ENCODE data around the gene EFCAB13.
"Not testable (repeated sequence)": the region's sequence is repeated elsewhere in the genome, so short reads cannot be mapped to it uniquely, and the experiment has no call there.

The EFCAB13 gene

GRCh38 chr17:47425233-47425632 is 101.5 kb downstream of the EFCAB13 start:
- H3K36me3 ChIP-seq (ENCODE audit: control insufficient read depth, insufficient read depth, low read length); H3K4me1 ChIP-seq (ENCODE audit: control insufficient read depth, insufficient read depth, low read length); H3K27me3 ChIP-seq (ENCODE audit: control insufficient read depth, insufficient read depth, low read length); H3K27ac ChIP-seq (ENCODE audit: low read depth, low read length); H3K4me3 ChIP-seq (ENCODE audit: low read length); H3K9ac ChIP-seq (ENCODE audit: low read length): not testable (repeated sequence)

GRCh38 chr17:47425887-47426635 is 102.3 kb downstream of the EFCAB13 start:
- not testable (repeated sequence) for H3K4me1 ChIP-seq (ENCODE audit: control insufficient read depth, insufficient read depth, low read length); H3K27me3 ChIP-seq (ENCODE audit: control insufficient read depth, insufficient read depth, low read length); H3K9ac ChIP-seq (ENCODE audit: low read length); H3K4me3 ChIP-seq (ENCODE audit: low read length); H3K36me3 ChIP-seq (ENCODE audit: control insufficient read depth, insufficient read depth, low read length); H3K27ac ChIP-seq (ENCODE audit: low read depth, low read length)

GRCh38 chr17:47427985-47428384 is 104.2 kb downstream of the EFCAB13 start:
- H3K36me3 ChIP-seq (ENCODE audit: control insufficient read depth, insufficient read depth, low read length): no peaks in the 10 kb centered on the region
- no peak overlapping the region for H3K4me3 ChIP-seq (ENCODE audit: low read length)
- no peak overlapping the region for H3K9ac ChIP-seq (ENCODE audit: low read length)
- no peaks in the 10 kb centered on the region for H3K4me1 ChIP-seq (ENCODE audit: control insufficient read depth, insufficient read depth, low read length)
- H3K27me3 ChIP-seq (ENCODE audit: control insufficient read depth, insufficient read depth, low read length): no peaks in the 10 kb centered on the region
- H3K27ac ChIP-seq (ENCODE audit: low read depth, low read length): no peak overlapping the region

- H3K27ac ChIP-seq (ENCODE audit: low read depth, low read length); H3K9ac ChIP-seq (ENCODE audit: low read length); H3K27me3 ChIP-seq (ENCODE audit: control insufficient read depth, insufficient read depth, low read length); H3K4me1 ChIP-seq (ENCODE audit: control insufficient read depth, insufficient read depth, low read length); H3K4me3 ChIP-seq (ENCODE audit: low read length); H3K36me3 ChIP-seq (ENCODE audit: control insufficient read depth, insufficient read depth, low read length): not testable (repeated sequence)
Measured at GRCh38 chr17:47432240-47432639, 108.5 kb downstream of the EFCAB13 start.

GRCh38 chr17:47465165-47465564 is 141.4 kb downstream of the EFCAB13 start:
- H3K9ac ChIP-seq (ENCODE audit: low read length): no peak overlapping the region

GRCh38 chr17:47466976-47467375 is 143.2 kb downstream of the EFCAB13 start:
- H3K27ac ChIP-seq (ENCODE audit: low read depth, low read length); H3K9ac ChIP-seq (ENCODE audit: low read length); H3K4me3 ChIP-seq (ENCODE audit: low read length); H3K36me3 ChIP-seq (ENCODE audit: control insufficient read depth, insufficient read depth, low read length); H3K4me1 ChIP-seq (ENCODE audit: control insufficient read depth, insufficient read depth, low read length); H3K27me3 ChIP-seq (ENCODE audit: control insufficient read depth, insufficient read depth, low read length): not testable (repeated sequence)

More at GRCh38 chr17:47465165-47465564, 141.4 kb downstream of the EFCAB13 start:
- H3K27ac ChIP-seq (ENCODE audit: low read depth, low read length): no peak overlapping the region
- H3K4me3 ChIP-seq (ENCODE audit: low read length): no peak overlapping the region
- no peaks in the 10 kb centered on the region for H3K27me3 ChIP-seq (ENCODE audit: control insufficient read depth, insufficient read depth, low read length)
- H3K36me3 ChIP-seq (ENCODE audit: control insufficient read depth, insufficient read depth, low read length): no peaks in the 10 kb centered on the region
- H3K4me1 ChIP-seq (ENCODE audit: control insufficient read depth, insufficient read depth, low read length): no peaks in the 10 kb centered on the region

GRCh38 chr17:47470836-47471235 is 147.1 kb downstream of the EFCAB13 start:
- H3K9ac ChIP-seq (ENCODE audit: low read length): no peak overlapping the region
- H3K27ac ChIP-seq (ENCODE audit: low read depth, low read length): no peak overlapping the region
- no peaks in the 10 kb centered on the region for H3K36me3 ChIP-seq (ENCODE audit: control insufficient read depth, insufficient read depth, low read length)

GRCh38 chr17:47472073-47472472 is 148.3 kb downstream of the EFCAB13 start:
- H3K4me1 ChIP-seq (ENCODE audit: control insufficient read depth, insufficient read depth, low read length); H3K4me3 ChIP-seq (ENCODE audit: low read length); H3K9ac ChIP-seq (ENCODE audit: low read length); H3K27me3 ChIP-seq (ENCODE audit: control insufficient read depth, insufficient read depth, low read length); H3K27ac ChIP-seq (ENCODE audit: low read depth, low read length); H3K36me3 ChIP-seq (ENCODE audit: control insufficient read depth, insufficient read depth, low read length): not testable (repeated sequence)

More at GRCh38 chr17:47470836-47471235, 147.1 kb downstream of the EFCAB13 start:
- H3K27me3 ChIP-seq (ENCODE audit: control insufficient read depth, insufficient read depth, low read length): no peaks in the 10 kb centered on the region
- no peak overlapping the region for H3K4me3 ChIP-seq (ENCODE audit: low read length)
- no peaks in the 10 kb centered on the region for H3K4me1 ChIP-seq (ENCODE audit: control insufficient read depth, insufficient read depth, low read length)

Data from rectal smooth muscle tissue (tissue), 1 donor.